B cell (primary cell): Measurements from ENCODE around the gene DENND1A.

Experiments
- CTCF ChIP-seq: fragments of 200-600 bp; IDR thresholded peaks from one replicate; pipeline ENCODE4 v1.8.0; 2022; ENCODE audit warnings: antibody characterized with exemption, mild to moderate bottlenecking
- EZH2 ChIP-seq: IDR thresholded peaks from 2 replicates; pipeline ENCODE4 v1.6.1; 2012; ENCODE audit warnings: borderline replicate concordance, low read depth, mild to moderate bottlenecking, moderate library complexity, low read length; ENCODE audit not compliant: insufficient read depth, poor library complexity, severe bottlenecking

- TF ChIP-seq EZH2: no peak
- no peak for TF ChIP-seq CTCF
These were observed 260.6 kb downstream of the DENND1A start for GRCh38 chr9:123669346-123669745.
